Heart right ventricle (tissue), 16 donors: Measurements from ENCODE around the gene ELAVL1. TPM values are rescaled to one million over a fixed set of nuclear protein-coding genes. Genes with fewer than 3 reads are reported as not detected.

Experiments used
- ATAC-seq, 8 donors: fragments of 200-7000 bp; cut with Tn5 transposase; one replicate each; pipeline ENCODE4 v1.9.1; 2020; ENCODE audit warnings: mild to moderate bottlenecking in 8 of 8, moderate library complexity in 8 of 8, moderate number of reproducible peaks in 1 of 8
- DNase-seq, 2 donors: peaks; one replicate each; pipeline ENCODE4 v3.0.0-alpha.2; 2020
- H3K27ac ChIP-seq, 10 donors: fragments of 200-600 bp; sonication (generic) in 2 of 10; one replicate each; pipeline versions ENCODE4 v1.5.0 to v1.8.0; 2020 to 2022; ENCODE audit warnings: mild to moderate bottlenecking in 3 of 10
- H3K27me3 ChIP-seq, 7 donors: fragments of 200-600 bp; one replicate each; pipeline ENCODE4 v1.8.0; 2021 to 2022; ENCODE audit warnings: mild to moderate bottlenecking in 2 of 7
- H3K36me3 ChIP-seq, 9 donors: fragments of 200-600 bp; sonication (generic) in 1 of 9; one replicate each; pipeline versions ENCODE4 v1.5.0 to v1.8.0; 2020 to 2022; ENCODE audit warnings: mild to moderate bottlenecking in 2 of 9
- H3K4me1 ChIP-seq, 9 donors: fragments of 200-600 bp; sonication (generic) in 1 of 9; one replicate each; pipeline versions ENCODE4 v1.5.0 to v1.8.0; 2020 to 2022; ENCODE audit warnings: mild to moderate bottlenecking in 4 of 9
- H3K4me3 ChIP-seq, 10 donors: fragments of 200-600 bp; sonication (generic) in 2 of 10; one replicate each; pipeline versions ENCODE4 v1.5.0 to v1.8.0; 2020 to 2022; ENCODE audit warnings: mild to moderate bottlenecking in 7 of 10, moderate library complexity in 2 of 10
- H3K9me3 ChIP-seq, 11 donors: fragments of 200-600 bp in 10 of 11; sonication (generic) in 2 of 11; one replicate each; pipeline versions ENCODE4 v1.5.0 to v1.8.0; 2013 to 2022; ENCODE audit warnings: mild to moderate bottlenecking in 2 of 11, control low read depth in 1 of 11, moderate library complexity in 1 of 11
- WGBS, 2 donors: extraction: QIAGEN DNeasy Blood & Tissue Kit; methylation state at CpG; one replicate each; pipeline ENCODE4 v1.1.7; 2013; ENCODE audit warnings: inconsistent platforms in 1 of 2; 5-methylcytosine and 5-hydroxymethylcytosine counted together
- intact Hi-C, 10 donors: fragments of 100-400 bp; cut with DNase I; formaldehyde crosslinking; loops; one replicate each; pipeline versions ENCODE4 v1.11.1 to v1.14.2; 2022
- polyA plus RNA-seq, 2 donors: library from polyadenylated mRNA; stranded (reverse); fragments of 200-250 nt; gene quantifications; one replicate each; pipeline ENCODE4 v1.2.3, GENCODE V29; 2013
- total RNA-seq, 10 donors: library from RNA; stranded (reverse); fragmentation: NEBNext Ultra II Directional in 3 of 10; extraction: Animal tissue kit (Norgen Biotek cat#: 25700) in 3 of 10; gene quantifications; one replicate each; pipeline versions ENCODE4 v1.2.1 to v1.2.4, GENCODE V29; 2021 to 2023
- TF ChIP-seq, protein P1 (sequence below), 9 donors: fragments of 200-600 bp; sonication (generic) in 2 of 9; IDR thresholded peaks; one replicate each; pipeline versions ENCODE4 v1.5.0 to v1.8.0; 2021 to 2022; ENCODE audit warnings: antibody characterized with exemption in 9 of 9, mild to moderate bottlenecking in 5 of 9, moderate library complexity in 1 of 9
- donor health status: Arrhythmogenic right ventricular cardiomyopathy.
- donor health status: ischemic (EF 13 %, LVEDD 7.1; RV severe dilation, severe dysfunction).
- donor health status: healthy with polysubstance abuse.
- donor health status: DM: no; HTN: yes; CAD: no.
- donor health status: DM: no; HTN: no; CAD: no.
- donor health status: ischemic (EF 25% LVEDD 6.9; RV normal size, moderate dysfunction).
- donor health status: ischemic (EF 25% LVEDD 5.7; RV mildly dilated, moderate dysfunction).
- donor health status: healthy.
- donor health status: DM: yes; HTN: yes; CAD: no.
- donor health status: Ischemic cardiomyopathy.
- donor health status: ischemic (EF 35%, LVEDD 5.7; RV mildly dilated, moderate dysfunction).
- donor health status: nonischemic (EF 11% LVEDD 7.7; RV severe dilation, severe dysfunction).
- donor health status: DM: yes; HTN: yes; CAD: no.
- donor health status: PGD.
- donor health status: ischemic (EF 29% LVEDD 5.4; RV normal size, mild dysfunction).
- donor health status: nonischemic (EF 23%, LVEDD 6.1; RV moderate dilation, normal function).

ELAVL1 gene
- total and polyA plus RNA-seq, 12 donors, result 11.6 to 60.1 (median 54.4) TPM

GRCh38 chr19:7947939-7948338 is 57.5 kb downstream of the ELAVL1 start:
- TF ChIP-seq, protein P1, sequence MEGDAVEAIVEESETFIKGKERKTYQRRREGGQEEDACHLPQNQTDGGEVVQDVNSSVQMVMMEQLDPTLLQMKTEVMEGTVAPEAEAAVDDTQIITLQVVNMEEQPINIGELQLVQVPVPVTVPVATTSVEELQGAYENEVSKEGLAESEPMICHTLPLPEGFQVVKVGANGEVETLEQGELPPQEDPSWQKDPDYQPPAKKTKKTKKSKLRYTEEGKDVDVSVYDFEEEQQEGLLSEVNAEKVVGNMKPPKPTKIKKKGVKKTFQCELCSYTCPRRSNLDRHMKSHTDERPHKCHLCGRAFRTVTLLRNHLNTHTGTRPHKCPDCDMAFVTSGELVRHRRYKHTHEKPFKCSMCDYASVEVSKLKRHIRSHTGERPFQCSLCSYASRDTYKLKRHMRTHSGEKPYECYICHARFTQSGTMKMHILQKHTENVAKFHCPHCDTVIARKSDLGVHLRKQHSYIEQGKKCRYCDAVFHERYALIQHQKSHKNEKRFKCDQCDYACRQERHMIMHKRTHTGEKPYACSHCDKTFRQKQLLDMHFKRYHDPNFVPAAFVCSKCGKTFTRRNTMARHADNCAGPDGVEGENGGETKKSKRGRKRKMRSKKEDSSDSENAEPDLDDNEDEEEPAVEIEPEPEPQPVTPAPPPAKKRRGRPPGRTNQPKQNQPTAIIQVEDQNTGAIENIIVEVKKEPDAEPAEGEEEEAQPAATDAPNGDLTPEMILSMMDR (IDR thresholded peaks at IDR 0.05), result no peak

DNA sequence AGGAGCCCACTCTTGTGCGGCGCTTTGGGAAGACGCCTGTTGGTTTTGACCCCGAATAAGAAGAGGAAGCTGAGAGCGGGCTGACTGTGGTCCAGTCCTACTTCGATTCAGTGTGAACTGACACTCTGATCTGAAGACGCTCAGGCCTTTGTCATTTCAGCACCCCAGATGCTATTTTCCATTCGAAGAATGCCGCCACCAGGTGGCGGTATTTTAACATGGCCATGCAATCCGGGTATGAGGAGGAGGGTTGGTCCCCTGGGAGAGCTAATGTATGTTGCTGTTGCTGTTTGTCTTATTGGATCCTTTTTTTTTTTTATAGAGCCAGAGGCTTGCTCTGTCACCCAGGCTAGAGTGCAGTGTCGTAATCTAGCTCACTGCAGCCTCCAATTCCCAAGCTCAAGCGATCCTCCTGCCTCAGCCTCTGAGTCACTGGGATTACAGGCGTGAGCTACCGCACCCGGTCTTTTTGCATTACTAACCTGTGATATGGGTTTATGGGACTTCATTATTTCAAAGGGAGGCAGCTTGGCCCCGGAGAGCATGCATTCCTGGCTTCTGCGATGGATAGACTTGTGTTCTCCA is 61.2 kb downstream of the ELAVL1 start:
- Histone ChIP-seq H3K36me3 (peaks cover 0 to 23% (median 15%) of the 10 kb centered on the region in 9 donors), H3K27ac (peak overlapping the region in 9 of 10 donors; percentile 7 to 98 (median 87)), H3K4me3 (peak overlapping the region; percentile 40 to 99 (median 87)), H3K9me3 (peaks cover 0 to 3% (median 0%) of the 10 kb centered on the region in 11 donors), H3K27me3 (no peaks in the 10 kb centered on the region), H3K4me1 (peaks cover 4 to 26% (median 13%) of the 10 kb centered on the region in 9 donors)
- WGBS, 2 donors, result 27 to 29% methylated on average over 18 of the region's 18 CpGs
- intact Hi-C loops, result loop anchor here in 9 of 10 donors (1.0 to 10.0 kb wide), 8 partner anchors 58 to 311 kb away; partner anchors contain the start of gene ELAVL1 (in 4 of the 9)
- TF ChIP-seq, protein P1 (IDR thresholded peaks at IDR 0.05), result peak; percentile 80 to 93 (median 88)
- ATAC-seq, result peak; percentile 47 to 85 (median 68)
- peak; percentile 80 to 86 for DNase-seq

More at GRCh38 chr19:7947939-7948338, 57.5 kb downstream of the ELAVL1 start:
- no peak overlapping the region for H3K27ac ChIP-seq
- no peak overlapping the region for H3K4me3 ChIP-seq
- no peak for ATAC-seq
- DNase-seq, result no peak
- H3K9me3 ChIP-seq, result peaks cover 0 to 3% (median 0%) of the 10 kb centered on the region in 11 donors
- no peaks in the 10 kb centered on the region for H3K27me3 ChIP-seq
- intact Hi-C loops, result loop anchor here in 7 of 10 donors (5.0 to 10.0 kb wide), 4 partner anchors 54 to 307 kb away; partner anchors contain the start of gene ELAVL1 (in 2 of the 7)
- H3K36me3 ChIP-seq, result no peaks in the 10 kb centered on the region
- peaks cover 0 to 24% (median 9%) of the 10 kb centered on the region in 9 donors for H3K4me1 ChIP-seq
- 91 to 96% methylated on average over 4 of the region's 4 CpGs for WGBS, 2 donors

GRCh38 chr19:7943444-7944176 is 61.8 kb downstream of the ELAVL1 start, which contains the start of gene TIMM44:
Gene TIMM44, minus strand, starts transcription at chr19:7943666. Its CDS starts 15 bp downstream, at chr19:7943651.
- Histone ChIP-seq H3K27ac (peak within 1 kb of the TSS; percentile 85 to 98 (median 96)), H3K4me3 (peak within 1 kb of the TSS; percentile 67 to 99 (median 89)), H3K36me3 (peaks cover 0 to 30% (median 16%) of the 10 kb centered on the region in 9 donors), H3K9me3 (peaks cover 0 to 3% (median 0%) of the 10 kb centered on the region in 11 donors), H3K27me3 (no peaks in the 10 kb centered on the region), H3K4me1 (peaks cover 4 to 26% (median 13%) of the 10 kb centered on the region in 9 donors)
- peak; percentile 98 to 99 for DNase-seq
- 0% methylated on average over 56 of the region's 56 CpGs for WGBS, 2 donors
- peak; percentile 98 to 99 (median 99) for ATAC-seq
- TF ChIP-seq, protein P1 (IDR thresholded peaks at IDR 0.05), result no peak
- intact Hi-C loops, result loop anchor here in 9 of 10 donors (1.0 to 10.0 kb wide), 8 partner anchors 59 to 311 kb away; partner anchors contain the start of gene ELAVL1 (in 4 of the 9)

GRCh38 chr19:7942981-7943443 is 62.4 kb downstream of the ELAVL1 start:
- H3K4me1 ChIP-seq, result peaks cover 4 to 26% (median 13%) of the 10 kb centered on the region in 9 donors
- H3K27ac ChIP-seq, result peak overlapping the region; percentile 85 to 98 (median 96)
- DNase-seq, result no peak
- ATAC-seq, result peak in 3 of 8 donors; percentile 3 to 50 (median 15)
- H3K4me3 ChIP-seq, result peak overlapping the region; percentile 67 to 99 (median 89)
- intact Hi-C loops, result loop anchor here in 6 of 10 donors (5.0 to 10.0 kb wide), 4 partner anchors 62 to 312 kb away; partner anchors contain the start of gene ELAVL1 (in 2 of the 6)
- H3K9me3 ChIP-seq, result peaks cover 0 to under 1% (median 0%) of the 10 kb centered on the region in 11 donors
- H3K27me3 ChIP-seq, result no peaks in the 10 kb centered on the region
- H3K36me3 ChIP-seq, result peaks cover 0 to 36% (median 18%) of the 10 kb centered on the region in 9 donors
- TF ChIP-seq, protein P1 (IDR thresholded peaks at IDR 0.05), result no peak
- WGBS, 2 donors, result 4 to 6% methylated on average over 33 of the region's 33 CpGs
